AG09319 (cell line): ENCODE data around the gene IPMK.

Experiments
- DNase-seq: peaks from one replicate; pipeline ENCODE4 v3.0.0-alpha.2; 2010; ENCODE audit warnings: low read depth; ENCODE audit errors: extremely low read depth
- TF ChIP-seq, protein P1 (sequence below): IDR thresholded peaks from 2 replicates; pipeline ENCODE4 v1.5.1; 2011; ENCODE audit warnings: low read depth, mild to moderate bottlenecking, inconsistent platforms, low read length, moderate library complexity

The IPMK gene

DNA sequence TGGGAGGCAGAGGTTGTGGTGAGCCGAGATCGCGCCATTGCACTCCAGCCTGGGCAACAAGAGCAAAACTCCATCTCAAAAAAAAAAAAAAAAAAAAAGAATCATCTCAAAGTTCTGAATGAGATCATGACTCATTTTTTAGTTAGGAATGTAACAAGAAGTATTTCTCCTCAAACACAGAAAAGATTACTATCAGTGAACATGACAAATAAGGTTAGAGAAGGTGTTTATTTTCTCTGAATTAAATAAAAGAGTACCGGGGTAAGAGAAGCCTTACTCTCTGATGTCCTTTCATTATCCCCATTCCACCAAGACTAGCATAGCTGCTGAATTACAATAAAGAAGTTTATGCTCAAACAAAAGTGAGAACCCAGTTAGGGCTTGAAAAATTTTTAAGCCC, 50.1 kb downstream of the IPMK start:
- TF ChIP-seq, protein P1, sequence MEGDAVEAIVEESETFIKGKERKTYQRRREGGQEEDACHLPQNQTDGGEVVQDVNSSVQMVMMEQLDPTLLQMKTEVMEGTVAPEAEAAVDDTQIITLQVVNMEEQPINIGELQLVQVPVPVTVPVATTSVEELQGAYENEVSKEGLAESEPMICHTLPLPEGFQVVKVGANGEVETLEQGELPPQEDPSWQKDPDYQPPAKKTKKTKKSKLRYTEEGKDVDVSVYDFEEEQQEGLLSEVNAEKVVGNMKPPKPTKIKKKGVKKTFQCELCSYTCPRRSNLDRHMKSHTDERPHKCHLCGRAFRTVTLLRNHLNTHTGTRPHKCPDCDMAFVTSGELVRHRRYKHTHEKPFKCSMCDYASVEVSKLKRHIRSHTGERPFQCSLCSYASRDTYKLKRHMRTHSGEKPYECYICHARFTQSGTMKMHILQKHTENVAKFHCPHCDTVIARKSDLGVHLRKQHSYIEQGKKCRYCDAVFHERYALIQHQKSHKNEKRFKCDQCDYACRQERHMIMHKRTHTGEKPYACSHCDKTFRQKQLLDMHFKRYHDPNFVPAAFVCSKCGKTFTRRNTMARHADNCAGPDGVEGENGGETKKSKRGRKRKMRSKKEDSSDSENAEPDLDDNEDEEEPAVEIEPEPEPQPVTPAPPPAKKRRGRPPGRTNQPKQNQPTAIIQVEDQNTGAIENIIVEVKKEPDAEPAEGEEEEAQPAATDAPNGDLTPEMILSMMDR = no peak
- no peak for DNase-seq

DNA sequence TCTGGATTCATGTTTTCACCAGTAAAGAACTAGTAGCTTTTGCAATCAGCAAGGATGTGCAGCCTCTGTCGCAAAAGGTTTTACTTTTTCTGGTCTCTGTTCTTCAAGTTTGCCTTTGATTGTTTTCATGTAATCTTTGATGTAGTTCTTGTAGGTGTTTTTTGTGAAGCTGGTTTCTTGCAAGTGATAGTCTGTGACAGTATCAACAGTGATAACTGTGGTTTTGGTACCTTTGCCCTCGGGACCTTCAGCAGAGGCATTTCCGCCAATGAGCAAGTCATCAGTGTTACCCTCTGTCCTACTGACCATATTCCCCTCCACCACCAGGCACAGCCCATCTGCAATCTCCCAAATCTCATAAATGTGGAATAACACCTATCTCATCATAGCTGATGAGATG, 55.1 kb downstream of the IPMK start:
- TF ChIP-seq, protein P1 = no peak
- DNase-seq = no peak

DNA sequence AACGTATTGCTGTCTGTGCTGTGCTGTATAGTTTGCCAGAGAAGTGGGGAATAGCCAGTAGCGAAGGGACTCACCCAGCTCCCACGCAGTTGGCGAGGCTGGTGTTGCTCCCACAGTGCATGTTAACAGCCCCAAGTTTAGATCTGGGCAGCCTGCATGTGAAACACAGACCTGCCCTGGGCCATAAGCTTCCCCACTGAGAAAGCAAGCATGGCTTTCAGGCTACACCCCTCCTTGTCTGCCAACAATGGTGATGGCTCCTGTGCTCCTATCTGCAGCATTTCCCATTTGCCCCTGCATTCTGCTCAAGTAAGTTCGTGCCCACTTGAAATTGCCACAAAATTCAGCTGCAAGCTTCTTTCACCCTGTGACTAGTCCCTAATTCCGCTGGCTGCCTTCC, 57.5 kb downstream of the IPMK start:
- DNase-seq = no peak
- TF ChIP-seq, protein P1 = no peak

DNA sequence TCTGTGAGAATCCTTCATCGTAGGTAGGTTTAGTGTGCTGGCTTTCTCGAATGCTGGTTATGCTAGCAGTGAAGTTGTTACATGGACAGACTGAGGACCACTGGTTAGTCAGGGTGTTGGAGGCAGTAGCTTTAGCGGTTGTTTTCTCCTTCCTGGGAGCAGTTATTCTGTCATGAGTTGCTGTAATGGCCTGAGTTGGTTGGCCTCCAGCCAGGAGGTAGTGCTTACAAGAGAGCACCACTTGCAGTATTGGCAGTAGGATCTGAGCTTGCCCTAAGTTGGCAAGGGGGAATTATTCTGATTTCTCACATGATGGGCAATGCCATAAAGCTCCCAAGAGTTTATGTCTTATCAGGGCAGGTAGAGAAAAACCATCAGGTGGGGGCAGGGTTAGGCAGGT, 58.0 kb downstream of the IPMK start:
- TF ChIP-seq, protein P1 = no peak

DNA sequence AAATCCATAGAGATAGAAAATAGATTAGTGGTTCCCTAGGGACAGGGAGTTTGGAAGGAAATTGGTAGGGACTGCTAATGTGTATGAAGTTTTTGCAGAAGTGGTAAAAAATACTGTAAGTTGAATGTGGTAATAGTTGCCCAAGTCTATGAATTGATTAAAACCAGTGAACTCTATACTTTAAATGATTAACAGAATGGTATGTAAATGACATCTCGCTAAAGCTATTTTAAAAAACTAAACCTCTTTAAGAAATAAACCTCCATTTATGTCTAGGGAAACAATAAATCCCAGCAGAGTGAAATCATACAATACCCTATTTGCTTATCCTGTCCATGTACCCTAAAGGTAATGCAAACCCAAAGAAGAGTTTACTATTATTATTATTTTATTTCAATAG, 61.4 kb downstream of the IPMK start:
- TF ChIP-seq, protein P1 = no peak
- DNase-seq = no peak

More for the DNA sequence above, 58.0 kb downstream of the IPMK start:
- DNase-seq = no peak

DNA sequence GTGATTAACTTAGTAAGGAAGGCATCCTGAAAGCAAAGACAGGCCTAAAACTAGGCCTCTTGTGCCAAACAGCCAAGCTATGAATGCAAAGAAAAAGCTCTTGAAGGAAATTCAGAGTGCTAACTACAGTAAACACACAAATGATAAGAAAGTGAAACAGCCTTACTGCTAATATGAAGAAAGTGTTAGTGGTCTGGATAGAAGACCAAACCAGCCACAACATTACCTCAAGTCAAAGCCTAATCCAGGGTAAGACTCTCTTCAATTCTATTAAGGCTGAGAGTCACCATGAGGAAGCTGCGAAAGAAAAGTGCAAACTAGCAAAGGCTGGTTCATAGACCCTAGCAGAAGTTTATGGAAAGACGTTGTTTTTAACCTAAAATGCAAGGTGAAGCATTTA, 66.0 kb downstream of the IPMK start:
- TF ChIP-seq, protein P1 = no peak

DNA sequence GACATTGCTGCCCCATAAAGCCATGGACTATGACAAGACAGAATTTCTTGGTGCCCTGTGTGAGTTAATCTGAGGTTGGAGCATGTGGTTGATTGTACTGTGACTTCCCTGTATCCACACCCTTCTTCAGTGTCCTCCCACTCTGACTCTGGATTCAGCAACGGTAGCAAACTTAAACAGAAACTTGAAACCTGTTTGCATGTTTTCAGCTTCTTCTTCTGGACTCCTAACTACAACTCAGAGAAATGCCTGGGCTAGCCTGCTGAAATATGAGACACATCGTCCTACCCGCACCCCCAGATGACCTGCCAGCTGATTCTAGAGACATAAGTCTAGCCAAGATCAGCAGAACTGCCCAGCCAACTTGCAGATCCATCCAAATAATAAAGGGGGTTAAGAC, 78.4 kb downstream of the IPMK start:
- TF ChIP-seq, protein P1 = no peak
- peak; percentile 56 for DNase-seq

More for the DNA sequence above, 66.0 kb downstream of the IPMK start:
- no peak for DNase-seq
